K562 (cell line): ENCODE results near the gene DROSHA. TPM values are rescaled to one million over a fixed set of nuclear protein-coding genes. Genes with fewer than 3 reads are reported as not detected.

Experiments used
- C11orf30 ChIP-seq: fragments of 450-650 bp; IDR thresholded peaks from 2 replicates; pipeline ENCODE4 v1.6.1; 2016; ENCODE audit warnings: low read depth, mild to moderate bottlenecking
- CXXC5 ChIP-seq: fragments of 250-450 bp; sonication (Bioruptor Pico); IDR thresholded peaks from 2 replicates; pipeline ENCODE4 v1.8.0; 2022; ENCODE audit warnings: inconsistent platforms, mild to moderate bottlenecking, moderate library complexity
- EHMT2 ChIP-seq: fragments of 450-650 bp; IDR thresholded peaks from 2 replicates; pipeline ENCODE4 v1.6.1; 2018; ENCODE audit warnings: antibody characterized with exemption
- KLF6 ChIP-seq: fragments of 250-450 bp; sonication (Bioruptor Pico); IDR thresholded peaks from 2 replicates; pipeline ENCODE4 v1.4.0; 2020; ENCODE audit warnings: mild to moderate bottlenecking, moderate library complexity, borderline replicate concordance
- MAFG ChIP-seq: fragments of 450-650 bp; conservative IDR thresholded peaks from 2 replicates; pipeline ENCODE4 v1.6.1; 2016; ENCODE audit warnings: missing genetic modification characterization, missing compliant biosample characterization
- NR4A1 ChIP-seq, 2 experiments: fragments of 250-450 bp in 1 of 2; fragments of 450-650 bp in 1 of 2; sonication (Bioruptor Pico) in 1 of 2; IDR thresholded peaks; 2 replicates each; pipeline versions ENCODE4 v1.4.0 to v1.6.1; 2016 to 2020; ENCODE audit warnings: mild to moderate bottlenecking in 2 of 2, missing compliant biosample characterization in 1 of 2, missing genetic modification characterization in 1 of 2, moderate library complexity in 1 of 2
- PHF8 ChIP-seq: fragments of 200-600 bp; sonication (generic); IDR thresholded peaks from 2 replicates; pipeline ENCODE4 v1.6.1; 2012; ENCODE audit warnings: mixed run types, mild to moderate bottlenecking, inconsistent platforms, low read length, moderate library complexity, borderline replicate concordance
- TAF15 ChIP-seq: fragments of 200-400 bp; formaldehyde crosslinking; IDR thresholded peaks from 2 replicates; pipeline ENCODE4 v1.6.1; 2017; ENCODE audit warnings: mild to moderate bottlenecking, low read depth, low read length, moderate library complexity
- polyA plus RNA-seq, 8 experiments: library from polyadenylated mRNA; depleted of rRNA in 4 of 8; stranded (reverse) in 5 of 8; unstranded in 3 of 8; fragments of >200 nt; fragmentation: Nextera tagmentation in 2 of 8; fragmentation: Illumina TruSeq in 1 of 8; extraction: Ambion mirVana in 2 of 8; extraction: Trizol in 1 of 8; gene quantifications; 2 replicates each; pipeline versions ENCODE4 v1.2.1 to v1.2.3, GENCODE V29; 2011 to 2014; ENCODE audit warnings: inconsistent platforms in 1 of 8, missing spikeins in 1 of 8
- total RNA-seq, 7 experiments: library from RNA; depleted of rRNA in 6 of 7; stranded (reverse); fragments of >200 nt in 6 of 7; fragmentation: Illumina TruSeq in 2 of 7; extraction: Trizol in 2 of 7; gene quantifications; 2 replicates each; pipeline versions ENCODE4 v1.2.1 to v1.2.3, GENCODE V29; 2011 to 2021; ENCODE audit warnings: low replicate concordance in 1 of 7
- TF ChIP-seq, protein P1 (sequence below), 2 experiments: fragments of 450-650 bp; formaldehyde crosslinking in 1 of 2; IDR thresholded peaks; 2 replicates each; pipeline versions ENCODE4 v1.4.0 to v1.6.1; 2014 to 2020; ENCODE audit warnings: mild to moderate bottlenecking in 2 of 2, borderline replicate concordance in 1 of 2, low read depth in 1 of 2
- TF ChIP-seq, protein P2 (sequence below): sonication (generic); formaldehyde crosslinking; IDR thresholded peaks from 2 replicates; pipeline ENCODE4 v1.8.0; 2023; ENCODE audit warnings: mild to moderate bottlenecking, missing genetic modification reagents
- TF ChIP-seq, protein P3 (sequence below): fragments of 450-650 bp; IDR thresholded peaks from 2 replicates; pipeline ENCODE4 v1.6.1; 2017; ENCODE audit warnings: antibody characterized with exemption, mild to moderate bottlenecking

DROSHA gene
- total and polyA plus RNA-seq, 9 of the 15 experiments (the other 6 are each of a cell fraction or from before 2014, with no cell fraction given), result 52.5 to 109 (median 68.9) TPM

DNA sequence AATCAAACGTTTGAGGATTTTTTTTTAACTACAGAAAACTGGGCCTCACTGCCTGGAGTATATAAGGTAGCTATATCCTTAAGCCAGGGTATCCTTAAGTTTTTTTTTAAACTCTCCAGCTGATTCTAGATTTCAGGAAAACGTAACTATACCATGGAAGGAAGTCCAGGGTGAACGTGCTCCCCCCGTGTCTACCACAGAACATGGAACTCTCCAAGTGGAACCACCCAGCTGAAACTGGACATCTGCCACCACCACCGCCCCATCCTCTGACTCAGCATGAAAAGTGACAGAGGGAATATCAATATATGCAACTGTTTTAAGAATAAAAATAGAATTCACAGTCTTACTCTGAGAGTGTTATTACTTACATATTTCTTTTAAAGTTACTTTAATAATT is 61.3 kb downstream of the DROSHA start (continued):
- TF ChIP-seq, protein P1, sequence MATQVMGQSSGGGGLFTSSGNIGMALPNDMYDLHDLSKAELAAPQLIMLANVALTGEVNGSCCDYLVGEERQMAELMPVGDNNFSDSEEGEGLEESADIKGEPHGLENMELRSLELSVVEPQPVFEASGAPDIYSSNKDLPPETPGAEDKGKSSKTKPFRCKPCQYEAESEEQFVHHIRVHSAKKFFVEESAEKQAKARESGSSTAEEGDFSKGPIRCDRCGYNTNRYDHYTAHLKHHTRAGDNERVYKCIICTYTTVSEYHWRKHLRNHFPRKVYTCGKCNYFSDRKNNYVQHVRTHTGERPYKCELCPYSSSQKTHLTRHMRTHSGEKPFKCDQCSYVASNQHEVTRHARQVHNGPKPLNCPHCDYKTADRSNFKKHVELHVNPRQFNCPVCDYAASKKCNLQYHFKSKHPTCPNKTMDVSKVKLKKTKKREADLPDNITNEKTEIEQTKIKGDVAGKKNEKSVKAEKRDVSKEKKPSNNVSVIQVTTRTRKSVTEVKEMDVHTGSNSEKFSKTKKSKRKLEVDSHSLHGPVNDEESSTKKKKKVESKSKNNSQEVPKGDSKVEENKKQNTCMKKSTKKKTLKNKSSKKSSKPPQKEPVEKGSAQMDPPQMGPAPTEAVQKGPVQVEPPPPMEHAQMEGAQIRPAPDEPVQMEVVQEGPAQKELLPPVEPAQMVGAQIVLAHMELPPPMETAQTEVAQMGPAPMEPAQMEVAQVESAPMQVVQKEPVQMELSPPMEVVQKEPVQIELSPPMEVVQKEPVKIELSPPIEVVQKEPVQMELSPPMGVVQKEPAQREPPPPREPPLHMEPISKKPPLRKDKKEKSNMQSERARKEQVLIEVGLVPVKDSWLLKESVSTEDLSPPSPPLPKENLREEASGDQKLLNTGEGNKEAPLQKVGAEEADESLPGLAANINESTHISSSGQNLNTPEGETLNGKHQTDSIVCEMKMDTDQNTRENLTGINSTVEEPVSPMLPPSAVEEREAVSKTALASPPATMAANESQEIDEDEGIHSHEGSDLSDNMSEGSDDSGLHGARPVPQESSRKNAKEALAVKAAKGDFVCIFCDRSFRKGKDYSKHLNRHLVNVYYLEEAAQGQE (IDR thresholded peaks at IDR 0.05; ENCODE audit: borderline replicate concordance), result peak; percentile 98
- TF ChIP-seq, protein P1 (CRISPR knock-in tag; IDR thresholded peaks at IDR 0.05; ENCODE audit: low read depth), result no peak
- TF ChIP-seq CXXC5 (CRISPR knock-in tag) (peak; percentile 45), TAF15 (no peak), MAFG (tag) (peak; percentile 91), KLF6 (CRISPR knock-in tag) (0 out of 2 replicates have a peak, but pooled peaks have one; percentile 32), EHMT2 (peak; percentile 85; the same call in 1 of the 2 replicates), NR4A1 (CRISPR knock-in tag; IDR thresholded peaks at IDR 0.05) (no peak), NR4A1 (tag; IDR thresholded peaks at IDR 0.05) (peak; percentile 42; the same call in 1 of the 2 replicates), C11orf30 (peak; percentile 96), PHF8 (no peak)
- TF ChIP-seq, protein P2, sequence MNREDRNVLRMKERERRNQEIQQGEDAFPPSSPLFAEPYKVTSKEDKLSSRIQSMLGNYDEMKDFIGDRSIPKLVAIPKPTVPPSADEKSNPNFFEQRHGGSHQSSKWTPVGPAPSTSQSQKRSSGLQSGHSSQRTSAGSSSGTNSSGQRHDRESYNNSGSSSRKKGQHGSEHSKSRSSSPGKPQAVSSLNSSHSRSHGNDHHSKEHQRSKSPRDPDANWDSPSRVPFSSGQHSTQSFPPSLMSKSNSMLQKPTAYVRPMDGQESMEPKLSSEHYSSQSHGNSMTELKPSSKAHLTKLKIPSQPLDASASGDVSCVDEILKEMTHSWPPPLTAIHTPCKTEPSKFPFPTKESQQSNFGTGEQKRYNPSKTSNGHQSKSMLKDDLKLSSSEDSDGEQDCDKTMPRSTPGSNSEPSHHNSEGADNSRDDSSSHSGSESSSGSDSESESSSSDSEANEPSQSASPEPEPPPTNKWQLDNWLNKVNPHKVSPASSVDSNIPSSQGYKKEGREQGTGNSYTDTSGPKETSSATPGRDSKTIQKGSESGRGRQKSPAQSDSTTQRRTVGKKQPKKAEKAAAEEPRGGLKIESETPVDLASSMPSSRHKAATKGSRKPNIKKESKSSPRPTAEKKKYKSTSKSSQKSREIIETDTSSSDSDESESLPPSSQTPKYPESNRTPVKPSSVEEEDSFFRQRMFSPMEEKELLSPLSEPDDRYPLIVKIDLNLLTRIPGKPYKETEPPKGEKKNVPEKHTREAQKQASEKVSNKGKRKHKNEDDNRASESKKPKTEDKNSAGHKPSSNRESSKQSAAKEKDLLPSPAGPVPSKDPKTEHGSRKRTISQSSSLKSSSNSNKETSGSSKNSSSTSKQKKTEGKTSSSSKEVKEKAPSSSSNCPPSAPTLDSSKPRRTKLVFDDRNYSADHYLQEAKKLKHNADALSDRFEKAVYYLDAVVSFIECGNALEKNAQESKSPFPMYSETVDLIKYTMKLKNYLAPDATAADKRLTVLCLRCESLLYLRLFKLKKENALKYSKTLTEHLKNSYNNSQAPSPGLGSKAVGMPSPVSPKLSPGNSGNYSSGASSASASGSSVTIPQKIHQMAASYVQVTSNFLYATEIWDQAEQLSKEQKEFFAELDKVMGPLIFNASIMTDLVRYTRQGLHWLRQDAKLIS (CRISPR knock-in tag), result 0 out of 2 replicates have a peak, but pooled peaks have one; percentile 46
- TF ChIP-seq, protein P3, sequence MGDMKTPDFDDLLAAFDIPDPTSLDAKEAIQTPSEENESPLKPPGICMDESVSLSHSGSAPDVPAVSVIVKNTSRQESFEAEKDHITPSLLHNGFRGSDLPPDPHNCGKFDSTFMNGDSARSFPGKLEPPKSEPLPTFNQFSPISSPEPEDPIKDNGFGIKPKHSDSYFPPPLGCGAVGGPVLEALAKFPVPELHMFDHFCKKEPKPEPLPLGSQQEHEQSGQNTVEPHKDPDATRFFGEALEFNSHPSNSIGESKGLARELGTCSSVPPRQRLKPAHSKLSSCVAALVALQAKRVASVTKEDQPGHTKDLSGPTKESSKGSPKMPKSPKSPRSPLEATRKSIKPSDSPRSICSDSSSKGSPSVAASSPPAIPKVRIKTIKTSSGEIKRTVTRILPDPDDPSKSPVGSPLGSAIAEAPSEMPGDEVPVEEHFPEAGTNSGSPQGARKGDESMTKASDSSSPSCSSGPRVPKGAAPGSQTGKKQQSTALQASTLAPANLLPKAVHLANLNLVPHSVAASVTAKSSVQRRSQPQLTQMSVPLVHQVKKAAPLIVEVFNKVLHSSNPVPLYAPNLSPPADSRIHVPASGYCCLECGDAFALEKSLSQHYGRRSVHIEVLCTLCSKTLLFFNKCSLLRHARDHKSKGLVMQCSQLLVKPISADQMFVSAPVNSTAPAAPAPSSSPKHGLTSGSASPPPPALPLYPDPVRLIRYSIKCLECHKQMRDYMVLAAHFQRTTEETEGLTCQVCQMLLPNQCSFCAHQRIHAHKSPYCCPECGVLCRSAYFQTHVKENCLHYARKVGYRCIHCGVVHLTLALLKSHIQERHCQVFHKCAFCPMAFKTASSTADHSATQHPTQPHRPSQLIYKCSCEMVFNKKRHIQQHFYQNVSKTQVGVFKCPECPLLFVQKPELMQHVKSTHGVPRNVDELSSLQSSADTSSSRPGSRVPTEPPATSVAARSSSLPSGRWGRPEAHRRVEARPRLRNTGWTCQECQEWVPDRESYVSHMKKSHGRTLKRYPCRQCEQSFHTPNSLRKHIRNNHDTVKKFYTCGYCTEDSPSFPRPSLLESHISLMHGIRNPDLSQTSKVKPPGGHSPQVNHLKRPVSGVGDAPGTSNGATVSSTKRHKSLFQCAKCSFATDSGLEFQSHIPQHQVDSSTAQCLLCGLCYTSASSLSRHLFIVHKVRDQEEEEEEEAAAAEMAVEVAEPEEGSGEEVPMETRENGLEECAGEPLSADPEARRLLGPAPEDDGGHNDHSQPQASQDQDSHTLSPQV, result peak; percentile 94
